Measurements from ENCODE around the gene RNF183. TPM values are rescaled to one million over a fixed set of nuclear protein-coding genes. Genes with fewer than 3 reads are reported as not detected.
"Not testable (repeated sequence)": the region's sequence is repeated elsewhere in the genome, so short reads cannot be mapped to it uniquely, and the experiment has no call there.

RNF183 gene
- total RNA-seq, 1 donor from 2014 or later = not detected

DNA sequence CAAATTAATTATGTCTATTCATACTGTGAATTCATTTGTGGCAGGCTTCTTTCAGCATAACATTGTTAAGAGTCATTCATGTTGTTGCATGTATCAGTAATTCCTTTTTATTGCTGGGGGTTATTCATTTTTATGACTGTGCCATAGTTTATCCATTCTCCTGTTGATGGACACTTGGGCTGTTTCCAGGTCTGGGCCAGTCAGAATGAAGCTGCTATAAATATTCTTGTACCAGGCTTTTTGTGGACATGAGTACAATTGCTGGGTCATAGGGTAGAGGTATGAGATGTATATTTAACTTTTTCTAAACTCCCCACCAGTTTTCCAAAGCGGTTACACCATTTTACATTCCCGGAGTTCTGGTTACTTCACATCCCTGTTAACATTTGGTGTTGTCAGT is 14.1 kb downstream of the RNF183 start:
- peak; percentile 84 for ATAC-seq
- DNase-seq = no peak
- intact Hi-C loops (cut with micrococcal nuclease) = no loop called here

DNA sequence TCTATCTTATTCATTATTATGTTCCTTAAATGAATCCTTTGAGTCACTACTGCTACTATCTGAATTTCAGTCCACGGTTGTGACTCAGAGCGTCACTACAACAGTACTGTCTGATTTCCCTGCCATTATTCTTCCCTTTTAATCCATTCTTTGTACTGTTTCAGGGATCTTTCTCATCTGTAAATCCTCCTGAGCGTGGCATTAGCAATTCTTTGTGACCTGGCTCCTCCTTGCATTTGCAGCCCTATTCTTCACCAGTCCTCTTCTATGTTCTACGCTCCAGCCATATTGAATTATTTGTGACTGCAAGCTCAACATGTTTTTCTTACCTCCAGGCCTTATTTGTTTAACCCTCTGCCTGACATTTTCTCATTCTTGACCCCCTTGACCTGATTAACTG is 21.8 kb downstream of the RNF183 start:
- ATAC-seq (no peak), DNase-seq (no peak)
- intact Hi-C loops (cut with micrococcal nuclease) = no loop called here

DNA sequence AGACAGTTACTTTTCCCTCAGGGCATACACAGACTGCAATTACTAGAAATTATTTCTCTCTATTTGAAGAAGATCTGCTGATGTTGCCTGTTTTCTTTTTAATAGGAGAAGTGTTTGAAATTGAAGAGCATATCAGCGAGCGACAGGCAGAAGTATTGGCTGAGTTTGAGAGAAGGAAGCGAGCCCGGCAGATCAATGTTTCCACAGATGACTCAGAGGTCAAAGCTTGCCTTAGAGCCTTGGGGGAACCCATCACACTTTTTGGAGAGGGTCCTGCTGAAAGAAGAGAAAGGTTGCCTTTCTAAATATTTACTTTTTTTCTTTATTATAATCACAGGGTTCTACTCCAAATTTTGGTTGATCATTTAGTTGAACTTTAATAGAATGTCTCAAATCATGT is 24.3 kb downstream of the RNF183 start:
- DNase-seq (no peak), ATAC-seq (no peak)
- intact Hi-C loops (cut with micrococcal nuclease) = no loop called here

DNA sequence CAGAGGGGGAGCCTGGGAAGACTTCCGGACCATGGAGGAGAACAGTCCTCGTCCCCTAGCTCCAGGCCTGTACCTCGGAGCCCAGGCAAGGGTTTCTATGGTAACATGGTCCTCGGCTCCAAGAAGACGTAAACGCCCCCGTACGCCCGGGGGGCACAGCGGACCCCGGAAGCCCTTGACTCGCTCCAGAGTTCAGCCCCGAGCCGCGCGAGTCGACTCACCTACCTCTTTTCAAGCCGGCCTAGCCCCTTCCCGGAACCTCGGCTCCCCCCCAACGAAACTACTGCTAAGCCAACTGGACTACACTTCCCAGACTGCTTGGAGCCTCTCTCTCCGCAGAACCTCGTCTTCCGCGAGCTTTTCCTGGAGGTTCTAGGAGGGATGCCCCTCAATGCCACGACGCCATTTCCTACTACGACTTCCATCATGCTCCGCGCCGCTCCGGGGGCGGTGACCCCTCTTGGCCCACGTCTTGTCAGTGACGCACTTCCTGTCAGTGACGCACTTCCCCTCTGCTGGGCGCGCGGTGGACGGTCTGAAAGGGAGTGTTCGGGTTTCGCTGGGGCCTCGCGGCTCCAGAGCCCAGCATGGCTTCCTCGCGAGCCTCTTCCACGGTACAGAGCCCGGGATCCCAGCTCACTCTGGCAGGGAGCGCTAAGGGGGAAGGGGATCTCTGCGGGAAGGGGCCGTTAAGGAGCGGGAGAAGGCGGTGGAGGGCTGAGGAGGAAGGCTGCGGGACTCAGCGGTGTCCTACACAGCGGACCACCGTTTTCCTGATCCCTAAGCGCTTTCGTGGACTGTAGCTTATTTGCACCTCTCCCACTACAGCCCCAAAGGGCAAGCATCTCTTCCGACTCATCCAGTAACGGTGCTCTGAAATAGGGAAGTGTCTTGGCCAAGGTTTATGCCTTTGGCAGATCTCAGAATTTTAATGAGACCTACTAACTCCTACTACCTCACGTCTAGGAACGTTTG is 27.7 kb downstream of the RNF183 start, which contains the start of the genes CDC26 and PRPF4:
Gene CDC26 (minus strand): TSS at position 416 of the 975 bp plus-strand sequence. CDS start 3,065 bp downstream, outside the sequence.
Gene PRPF4 (plus strand): TSS at position 502 of the 975 bp plus-strand sequence. CDS start 86 bp downstream, at position 588.
- peak; percentile 96 for DNase-seq
- intact Hi-C loops (cut with micrococcal nuclease) = no loop called here
- peak; percentile 97 for ATAC-seq

DNA sequence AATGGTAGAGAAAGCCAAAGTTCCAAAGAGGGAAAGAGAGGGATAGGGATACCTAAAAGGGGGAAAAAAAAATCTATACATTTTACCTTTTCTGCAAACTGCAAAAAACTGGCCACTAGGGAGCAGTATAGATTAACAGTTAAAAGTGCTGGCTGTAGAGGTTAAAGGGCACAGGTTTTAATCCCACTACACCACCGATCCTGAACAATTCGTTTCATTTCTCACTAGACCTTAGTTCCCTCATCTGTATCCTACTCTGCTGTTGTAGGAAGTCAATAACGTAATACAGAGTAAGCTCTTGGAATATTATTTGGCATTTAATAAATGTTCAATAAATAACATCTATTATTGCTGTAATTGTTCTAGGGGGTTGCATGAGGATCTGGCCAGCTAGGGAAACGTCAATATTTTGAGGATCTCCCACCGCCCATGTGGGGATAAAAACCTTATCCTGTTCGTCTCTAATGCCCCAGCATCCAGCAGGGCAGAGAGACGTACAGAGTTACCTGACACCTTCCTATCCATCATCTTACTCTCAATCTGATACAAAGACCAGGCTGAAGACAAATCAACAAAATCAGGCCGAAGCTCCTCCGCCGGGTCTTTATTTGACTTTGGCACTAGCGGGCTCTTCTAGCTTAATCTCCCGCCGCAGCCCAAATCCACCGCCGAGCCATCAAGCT is 28.6 kb downstream of the RNF183 start:
- ATAC-seq (peak; percentile 52), DNase-seq (no peak)
- intact Hi-C loops (cut with micrococcal nuclease) = no loop called here

DNA sequence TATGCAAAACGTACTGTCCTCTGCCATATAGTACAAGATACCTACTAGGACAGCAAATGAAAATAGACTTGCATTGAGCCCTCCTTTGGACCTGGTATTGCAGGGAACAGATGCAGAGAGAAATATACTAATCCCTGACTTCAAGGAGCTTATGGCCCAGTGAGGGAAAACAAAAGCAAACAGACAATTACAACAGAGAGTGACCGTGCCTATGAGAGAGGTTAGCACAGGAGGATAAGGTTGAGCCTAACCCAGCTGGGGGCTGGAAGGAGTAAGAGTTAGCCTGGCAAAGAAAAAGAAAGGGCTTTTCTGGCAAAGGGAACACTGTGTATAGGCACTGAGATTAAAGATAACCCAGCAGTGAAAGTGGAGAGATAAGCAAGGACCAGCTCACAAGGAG is 33.3 kb downstream of the RNF183 start:
- DNase-seq (no peak), ATAC-seq (no peak)
- intact Hi-C loops (cut with micrococcal nuclease) = no loop called here

DNA sequence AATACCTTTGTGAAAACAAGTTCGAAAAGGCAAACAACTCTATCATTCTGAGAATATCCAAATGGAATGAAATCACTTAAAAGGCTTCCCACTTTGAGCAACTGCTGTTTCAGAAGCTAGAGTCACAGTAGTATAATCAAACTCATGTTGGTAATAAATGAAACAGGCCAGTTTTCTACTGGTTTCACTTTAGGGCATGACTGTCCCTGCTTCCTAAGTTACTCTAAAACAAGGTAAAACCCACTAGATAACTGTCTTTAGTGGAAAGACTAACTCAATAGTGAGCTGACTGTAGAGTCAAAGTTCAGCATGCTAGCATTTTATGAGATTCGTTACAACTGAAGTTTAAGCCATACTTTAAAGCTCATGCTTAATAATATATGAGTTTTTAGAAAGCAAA is 33.8 kb downstream of the RNF183 start:
- DNase-seq (no peak), ATAC-seq (no peak)
- intact Hi-C loops (cut with micrococcal nuclease) = no loop called here

DNA sequence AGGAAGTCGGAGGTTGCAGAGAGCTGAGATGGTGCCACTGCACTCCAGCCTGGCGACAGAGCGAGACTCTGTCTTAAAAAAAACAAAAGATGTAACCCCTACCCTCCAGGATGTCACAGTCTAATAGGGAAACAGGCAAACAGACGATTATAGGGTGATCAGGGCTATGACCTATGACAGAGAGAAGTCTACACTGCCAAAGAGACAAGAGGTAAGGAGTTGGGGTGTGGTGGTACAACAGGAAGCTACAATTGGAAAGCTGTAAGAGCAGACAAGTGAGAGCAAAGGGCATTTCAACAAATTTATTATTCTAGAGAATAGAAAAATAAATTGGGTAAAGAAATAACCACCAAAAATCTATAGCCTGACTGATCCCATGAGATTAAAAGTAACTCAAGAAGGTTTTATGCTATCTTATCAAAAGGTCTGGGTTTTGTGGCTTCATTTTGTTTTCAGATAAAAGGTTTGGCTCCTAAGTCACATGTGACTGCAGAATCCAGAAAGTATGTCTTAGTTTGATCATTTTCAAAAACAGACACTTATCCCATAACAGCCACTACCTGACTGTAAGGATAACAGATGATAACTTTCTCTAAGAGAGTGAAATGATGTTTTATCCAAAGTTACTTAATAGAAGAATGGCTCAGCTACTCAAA is 35.1 kb downstream of the RNF183 start:
- no peak for ATAC-seq
- no peak for DNase-seq
- intact Hi-C loops (cut with micrococcal nuclease) = no loop called here

DNA sequence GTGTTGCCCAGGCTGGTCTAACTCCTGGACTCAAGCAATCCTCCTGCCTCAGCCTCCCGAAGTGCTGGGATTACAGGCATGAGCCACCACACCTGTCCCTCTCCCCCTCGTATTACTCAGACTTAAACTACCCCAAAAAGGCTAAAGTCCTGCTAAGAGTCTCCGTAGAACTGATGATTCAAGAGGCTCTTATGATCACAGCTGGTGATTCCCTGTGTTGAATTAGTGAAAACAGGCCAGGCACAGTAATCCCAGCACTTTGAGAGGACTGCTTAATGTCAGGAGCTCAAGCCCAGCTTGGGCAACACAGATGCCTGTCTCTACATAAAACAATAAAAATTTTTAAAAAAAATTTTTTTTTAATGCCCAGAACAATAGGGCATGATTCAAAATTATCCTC is 37.0 kb downstream of the RNF183 start:
- ATAC-seq = no peak
- no peak for DNase-seq
- intact Hi-C loops (cut with micrococcal nuclease) = no loop called here

DNA sequence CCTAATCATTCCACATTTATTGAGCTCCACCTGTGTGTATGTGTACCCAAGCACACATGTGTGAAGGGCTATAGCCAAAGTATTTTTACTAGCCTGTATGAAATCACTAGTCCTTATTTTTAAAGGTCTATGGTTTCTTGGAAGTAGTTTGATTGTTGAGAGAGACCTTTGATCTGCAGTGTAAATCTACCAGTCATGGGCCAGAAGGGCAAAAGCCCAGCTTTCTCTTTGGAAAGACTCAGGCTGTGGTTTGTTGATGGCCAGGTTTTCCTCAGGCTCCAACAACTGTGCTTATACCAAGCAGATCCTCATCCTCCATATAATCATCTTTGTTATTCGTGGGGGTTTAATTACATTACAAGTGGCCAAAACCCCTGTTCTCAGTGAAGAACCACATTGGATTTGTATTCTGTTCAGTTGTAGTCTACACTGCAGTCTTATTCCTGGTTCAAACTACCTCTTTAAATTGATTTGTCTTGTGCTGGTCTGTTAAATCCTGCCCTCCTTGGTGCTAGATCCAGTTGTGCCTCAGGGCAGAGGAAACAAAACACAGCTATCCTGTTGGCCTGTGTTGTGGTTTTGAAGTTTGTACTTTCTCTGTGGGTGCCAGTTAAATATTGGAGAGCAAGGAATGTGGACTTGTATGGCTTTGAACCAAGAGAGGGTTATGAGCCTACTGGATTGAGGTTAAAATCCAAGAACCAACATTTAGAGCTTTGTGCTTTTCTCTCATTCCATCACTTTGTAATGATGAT is 41.1 kb downstream of the RNF183 start:
- intact Hi-C loops (cut with micrococcal nuclease) = no loop called here
- DNase-seq (no peak), ATAC-seq (no peak)

DNA sequence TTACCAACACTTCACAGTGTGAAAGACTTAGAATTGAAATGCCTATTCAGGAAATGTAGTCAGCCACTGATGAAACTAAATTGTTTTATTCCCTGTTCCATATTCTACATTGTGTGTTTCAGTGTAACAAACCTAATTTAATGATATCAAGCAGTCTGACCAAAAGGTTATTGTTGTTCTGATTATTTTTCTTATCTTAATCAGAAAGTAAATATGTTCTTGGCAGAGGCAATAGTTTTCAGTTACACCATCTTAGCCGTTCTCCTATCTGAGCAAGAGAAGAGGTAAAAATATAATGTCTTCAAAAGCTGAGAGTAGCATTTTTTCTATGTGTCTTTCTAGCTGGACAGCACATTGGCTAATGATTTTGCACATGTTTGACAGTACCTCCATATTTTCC is 44.9 kb downstream of the RNF183 start:
- intact Hi-C loops (cut with micrococcal nuclease) = no loop called here
- ATAC-seq (no peak), DNase-seq (no peak)

DNA sequence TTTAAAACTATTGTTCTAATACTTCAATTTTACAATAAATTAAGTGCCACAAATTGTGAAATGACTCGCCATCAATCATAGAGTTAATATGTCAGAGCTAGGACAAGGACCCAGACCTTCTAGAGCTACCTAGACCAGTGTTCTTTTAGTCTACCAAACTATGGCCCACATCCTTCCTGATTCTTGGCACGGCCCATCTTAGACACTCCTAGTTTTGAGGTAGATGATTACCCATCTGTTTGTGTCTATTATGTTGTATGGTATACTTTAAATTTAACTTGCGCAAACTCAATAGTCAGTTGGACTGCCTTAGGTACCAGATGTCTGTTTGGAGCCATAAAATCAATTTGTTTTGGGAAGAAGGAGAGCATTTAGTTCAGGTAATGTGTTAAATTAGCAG is 45.3 kb downstream of the RNF183 start:
- DNase-seq (no peak), ATAC-seq (no peak)
- intact Hi-C loops (cut with micrococcal nuclease) = no loop called here

DNA sequence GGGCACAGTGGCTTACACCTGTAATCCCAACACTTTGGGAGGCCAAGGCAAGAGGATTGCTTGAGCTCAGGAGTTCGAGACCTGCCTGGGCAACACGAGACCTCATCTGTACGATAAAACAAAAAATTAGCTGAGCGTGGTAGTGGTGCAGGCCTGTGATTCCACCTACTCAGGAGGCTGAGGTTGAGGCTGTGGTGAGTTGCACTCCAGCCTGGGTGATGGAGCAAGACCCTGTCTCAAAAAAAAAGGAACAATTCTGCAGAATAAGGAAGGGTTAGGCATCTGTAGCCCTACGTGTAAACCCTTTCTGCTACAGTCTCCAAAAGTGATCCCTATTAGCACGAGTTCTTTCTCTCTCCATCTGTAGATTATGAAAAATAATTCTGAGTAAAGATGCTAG is 47.7 kb downstream of the RNF183 start:
- no peak for DNase-seq
- intact Hi-C loops (cut with micrococcal nuclease) = no loop called here
- ATAC-seq = no peak

DNA sequence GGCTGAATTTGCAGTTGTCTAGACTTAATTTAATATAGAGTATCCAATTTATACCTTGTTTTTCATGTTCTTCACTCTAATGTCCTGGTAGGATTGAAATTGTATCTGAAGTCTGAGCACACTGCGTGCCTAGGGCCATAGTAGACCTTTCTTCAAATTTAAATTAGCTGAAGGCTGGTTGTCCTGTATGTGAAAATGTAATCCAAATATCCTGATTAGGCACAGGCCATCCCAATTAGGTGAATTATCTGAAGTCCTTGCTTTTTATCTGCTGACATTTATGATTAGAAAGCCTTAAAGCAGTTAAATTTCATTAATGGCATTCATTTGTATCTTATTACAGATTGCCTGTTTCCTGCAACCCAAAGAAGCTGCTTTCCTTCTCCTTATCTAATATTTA is 48.2 kb downstream of the RNF183 start:
- intact Hi-C loops (cut with micrococcal nuclease) = no loop called here
- ATAC-seq (no peak), DNase-seq (no peak)

DNA sequence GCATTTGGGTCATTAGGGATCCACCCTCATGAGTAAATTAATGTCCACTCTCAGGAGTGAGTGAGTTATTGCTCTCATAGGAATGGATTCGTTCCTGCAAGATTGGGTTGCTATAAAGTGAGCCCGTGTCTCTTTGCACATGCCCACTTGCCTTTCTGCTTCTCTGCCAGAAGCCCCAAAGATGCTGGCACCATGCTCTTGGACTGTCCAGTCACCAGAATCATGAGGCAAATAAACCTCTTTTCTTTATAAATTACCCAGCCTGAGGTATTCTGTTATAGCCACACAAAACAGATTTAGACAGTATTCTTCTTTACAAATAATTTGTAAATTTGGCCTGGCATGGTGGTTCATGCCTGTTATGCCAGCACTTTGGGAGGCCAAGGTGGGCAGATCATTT is 52.4 kb downstream of the RNF183 start:
- DNase-seq (no peak), ATAC-seq (no peak)
- intact Hi-C loops (cut with micrococcal nuclease) = no loop called here

DNA sequence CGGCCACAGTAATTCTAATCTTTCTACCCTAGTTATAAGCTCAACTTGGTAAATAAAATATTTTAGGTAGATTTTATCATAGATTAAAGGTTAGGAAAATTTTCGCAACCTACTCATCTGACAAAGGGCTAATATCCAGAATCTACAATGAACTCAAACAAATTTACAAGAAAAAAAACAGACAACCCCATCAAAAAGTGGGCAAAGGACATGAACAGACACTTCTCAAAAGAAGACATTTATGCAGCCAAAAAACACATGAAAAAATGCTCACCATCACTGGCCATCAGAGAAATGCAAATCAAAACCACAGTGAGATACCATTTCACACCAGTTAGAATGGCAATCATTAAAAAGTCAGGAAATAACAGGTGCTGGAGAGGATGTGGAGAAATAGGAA is 53.5 kb downstream of the RNF183 start:
- DNase-seq; intact Hi-C loops (cut with micrococcal nuclease); ATAC-seq: not testable (repeated sequence)

DNA sequence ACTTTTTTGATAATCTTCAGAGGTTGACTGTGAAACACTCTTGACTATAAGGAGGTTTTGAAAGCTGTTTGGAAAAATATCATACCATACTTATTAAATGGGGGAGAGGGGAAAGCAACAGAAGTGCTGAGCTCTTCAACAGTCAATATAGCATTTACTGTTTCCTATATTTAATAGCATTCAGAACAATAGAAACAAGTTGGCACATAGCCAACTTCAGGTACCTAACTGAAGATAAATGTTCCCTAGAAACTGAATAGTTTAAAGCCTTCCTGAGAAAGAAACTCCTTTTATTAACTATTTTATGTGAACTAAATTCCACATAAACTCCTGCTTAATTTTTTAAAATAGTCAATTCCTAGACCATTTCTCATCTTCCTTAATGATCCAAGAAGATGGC is 55.5 kb downstream of the RNF183 start:
- intact Hi-C loops (cut with micrococcal nuclease) = no loop called here
- DNase-seq (no peak), ATAC-seq (no peak)
